NCI-H526 treated with DMSO at 0.1 percent for 48 hours (cell line): ENCODE measurements around the gene ST8SIA2.
"Not testable (repeated sequence)": the region's sequence is repeated elsewhere in the genome, so short reads cannot be mapped to it uniquely, and the experiment has no call there.

Experiments used
- DNase-seq: peaks from one replicate; lab custom pipeline; 2025; lab: John Stamatoyannopoulos, UW

Gene ST8SIA2

DNA sequence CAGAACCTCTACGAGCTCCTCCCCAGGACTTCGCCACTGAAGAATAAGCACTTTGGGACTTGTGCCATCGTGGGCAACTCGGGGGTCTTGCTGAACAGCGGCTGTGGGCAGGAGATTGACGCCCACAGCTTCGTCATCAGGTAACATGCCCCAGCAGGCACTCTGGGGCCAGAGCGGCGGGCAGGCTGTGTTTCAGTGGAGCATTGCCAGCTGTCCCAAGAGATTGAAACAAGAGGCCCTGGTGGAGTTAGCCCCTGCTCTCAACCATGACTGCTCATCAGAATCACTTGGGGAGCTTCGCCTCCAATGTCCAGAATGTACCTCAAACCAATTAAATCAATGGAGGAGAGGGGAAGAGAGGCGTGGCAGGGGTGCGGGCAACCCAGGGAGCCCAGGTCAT, 44.8 kb downstream of the ST8SIA2 start:
- no peak for DNase-seq

DNA sequence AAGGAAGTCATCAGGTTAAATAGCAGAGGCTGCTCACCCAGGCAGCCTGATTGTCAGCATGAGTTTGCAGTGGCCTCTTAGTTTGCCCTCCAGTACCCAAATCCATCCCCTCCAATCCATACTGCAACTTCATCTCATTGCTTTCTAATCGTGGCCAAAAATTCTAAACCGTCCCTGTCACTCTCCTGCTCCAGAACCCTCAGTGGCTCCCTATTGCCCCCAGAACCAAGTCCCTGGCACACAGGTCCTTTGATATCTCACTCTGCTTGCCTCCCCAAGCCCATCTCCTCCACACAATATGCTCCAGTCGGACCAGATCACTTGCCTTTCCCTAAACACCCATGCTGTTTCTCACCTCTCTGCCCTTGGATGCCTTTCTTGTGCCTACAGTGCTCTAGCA, 49.7 kb downstream of the ST8SIA2 start:
- DNase-seq: no peak

DNA sequence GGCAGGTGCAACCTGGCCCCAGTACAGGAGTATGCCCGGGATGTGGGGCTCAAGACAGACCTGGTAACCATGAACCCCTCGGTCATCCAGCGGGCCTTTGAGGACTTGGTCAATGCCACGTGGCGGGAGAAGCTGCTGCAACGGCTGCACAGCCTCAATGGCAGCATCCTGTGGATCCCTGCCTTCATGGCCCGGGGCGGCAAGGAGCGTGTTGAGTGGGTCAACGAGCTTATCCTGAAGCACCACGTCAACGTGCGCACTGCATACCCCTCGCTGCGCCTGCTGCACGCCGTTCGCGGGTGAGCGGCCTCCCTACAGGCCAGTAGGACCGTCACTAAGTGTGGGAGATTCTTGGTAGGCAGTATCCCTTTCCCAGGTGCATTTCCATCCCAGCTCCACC, 51.0 kb downstream of the ST8SIA2 start:
- no peak for DNase-seq

DNA sequence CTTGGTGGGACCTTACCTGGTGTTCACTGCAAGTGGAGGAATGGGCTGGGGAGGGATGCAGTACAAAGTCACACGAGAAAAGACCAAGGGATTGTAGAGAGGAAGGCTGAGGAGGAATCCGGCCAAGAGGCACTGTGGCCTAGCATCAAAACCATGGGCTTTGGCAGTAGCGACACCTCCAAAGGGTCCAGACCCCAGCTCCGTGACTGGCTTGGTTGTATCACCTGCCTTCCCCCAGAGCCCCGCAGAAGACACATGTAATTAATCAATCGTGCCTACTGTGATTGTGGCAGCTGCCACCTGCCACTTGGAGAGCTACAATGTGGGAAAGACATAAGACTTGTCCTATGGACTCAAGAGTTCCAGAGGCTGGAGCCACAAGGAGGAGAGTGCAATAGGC, 54.7 kb downstream of the ST8SIA2 start:
- DNase-seq: no peak

DNA sequence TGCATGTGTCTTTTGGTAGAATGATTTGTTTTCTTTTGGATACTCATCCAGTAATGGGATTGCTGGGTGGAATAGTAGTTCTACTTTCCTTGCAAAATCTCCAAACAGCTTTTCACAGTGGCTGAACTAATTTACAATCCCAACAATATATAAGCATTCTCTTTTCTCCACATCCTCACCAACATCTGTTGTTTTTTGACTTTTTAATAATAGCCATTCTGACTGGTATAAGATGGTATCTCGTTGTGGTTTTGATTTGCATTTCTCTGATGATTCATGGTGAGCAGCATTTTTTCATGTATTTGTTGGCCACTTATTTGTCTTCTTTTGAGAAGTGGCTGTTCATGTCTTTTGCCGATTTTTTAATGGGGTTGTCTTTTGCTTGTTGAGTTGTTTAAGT, 55.8 kb downstream of the ST8SIA2 start:
- DNase-seq: no peak

DNA sequence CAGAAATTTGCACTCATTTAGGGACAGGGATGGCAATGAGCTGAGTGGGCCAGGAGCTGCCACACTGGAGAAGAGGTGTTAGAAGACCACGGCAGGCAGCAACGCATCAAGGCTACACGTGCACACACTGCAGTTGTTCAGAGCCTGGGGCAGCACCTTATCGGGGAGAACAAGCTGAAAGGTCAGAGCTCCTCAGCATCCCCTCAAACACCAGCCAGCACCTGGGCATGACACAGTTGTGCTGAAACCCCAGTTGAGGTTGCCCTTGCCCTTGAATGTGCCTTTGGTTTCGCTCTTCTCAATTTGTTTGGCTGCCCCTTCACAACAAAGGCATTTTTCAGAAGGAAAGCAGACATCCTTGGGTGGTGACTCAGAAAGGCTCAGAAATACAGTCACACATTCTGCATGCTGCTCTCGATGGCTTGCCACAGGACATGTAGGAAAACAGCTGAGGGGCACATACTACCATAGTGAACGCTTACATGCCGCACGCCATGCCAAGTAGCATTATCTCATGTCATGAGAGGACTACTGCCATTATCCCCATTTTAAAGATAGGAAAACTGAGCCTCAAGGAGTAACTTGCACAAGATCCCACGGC, 57.6 kb downstream of the ST8SIA2 start:
- no peak for DNase-seq

DNA sequence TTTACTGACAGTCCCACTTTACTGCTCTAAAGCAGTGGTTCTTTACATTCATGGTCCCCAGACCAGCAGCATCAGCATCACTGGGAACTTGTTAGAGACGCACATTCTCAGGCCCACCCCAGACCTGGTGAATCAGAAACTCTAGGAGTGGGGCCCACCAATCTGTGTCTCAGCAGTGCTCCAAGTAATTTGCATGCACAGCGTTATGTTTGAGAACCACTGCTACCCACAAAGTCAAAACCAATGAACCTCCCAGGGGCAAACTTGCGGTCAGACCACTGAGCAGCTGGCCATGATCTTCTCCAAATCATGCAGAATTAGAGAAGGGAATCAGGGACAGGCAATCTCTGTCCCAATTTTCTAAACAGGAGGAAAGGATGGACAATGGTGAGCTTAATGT, 58.5 kb downstream of the ST8SIA2 start:
- DNase-seq: no peak

DNA sequence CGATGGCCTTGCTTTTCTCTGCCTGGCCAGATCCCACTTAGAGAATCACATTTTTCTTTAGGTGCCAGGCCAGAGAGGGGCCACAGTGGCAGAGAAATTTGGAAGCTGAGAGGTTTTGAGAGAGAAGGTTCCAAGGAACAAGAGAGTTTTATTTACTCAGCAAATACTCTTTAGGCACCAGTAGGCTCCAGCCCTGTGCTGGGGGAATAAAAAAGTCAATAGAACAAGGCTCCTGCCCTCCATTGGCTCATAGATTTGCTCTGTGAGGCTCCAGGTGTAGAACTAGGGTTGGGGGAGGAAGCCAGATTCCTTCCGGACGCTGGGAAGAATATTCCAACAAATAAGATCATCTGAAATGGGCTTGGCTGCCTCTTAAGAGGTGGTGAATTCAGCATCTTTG, 59.9 kb downstream of the ST8SIA2 start:
- no peak for DNase-seq

DNA sequence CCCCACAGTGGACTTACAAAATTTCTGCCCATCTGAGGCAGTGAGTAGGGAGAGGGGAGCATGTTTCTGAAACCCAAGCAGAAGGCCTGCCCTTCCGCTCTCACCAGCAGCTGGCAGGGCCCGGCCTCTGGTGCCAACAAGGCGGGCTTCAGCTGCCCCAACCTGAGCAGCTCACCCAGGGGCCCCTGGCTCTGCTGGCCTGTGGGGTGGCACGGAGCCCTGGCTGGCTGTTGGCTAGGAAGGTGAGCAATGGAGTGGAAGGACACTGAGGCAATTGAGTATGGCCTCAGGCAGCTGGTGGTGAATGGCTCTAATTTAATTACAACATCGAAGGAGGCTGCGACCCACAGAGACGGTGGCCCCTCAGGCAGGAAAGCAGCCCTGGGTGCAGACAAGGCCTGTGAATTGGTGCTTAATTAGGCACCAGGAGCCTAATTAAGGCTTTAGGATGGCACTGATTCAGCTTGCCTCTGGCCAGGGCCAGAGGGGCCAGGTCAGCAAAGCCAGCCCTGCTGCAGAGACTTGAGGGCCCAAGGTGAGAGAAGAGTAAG, 60.9 kb downstream of the ST8SIA2 start:
- DNase-seq: no peak

DNA sequence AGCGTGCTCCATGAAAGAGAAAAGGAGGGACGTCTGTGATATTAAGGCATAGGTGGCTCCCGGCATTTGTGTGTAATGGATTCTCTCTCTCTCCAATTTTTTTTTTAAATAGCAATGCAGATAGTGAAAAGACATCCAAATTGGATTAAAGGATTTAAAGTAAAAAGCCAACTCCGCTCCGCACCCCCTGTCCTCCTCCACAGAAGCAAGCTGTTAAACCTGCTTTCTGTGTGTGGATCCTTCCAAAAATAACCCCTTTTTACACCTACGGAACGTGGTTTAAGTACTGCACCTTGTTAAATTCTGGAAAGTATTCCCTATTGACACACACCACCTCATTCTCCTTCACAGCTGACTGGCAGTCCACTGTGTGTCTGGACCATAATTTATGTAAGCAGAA, 61.6 kb downstream of the ST8SIA2 start:
- no peak for DNase-seq

DNA sequence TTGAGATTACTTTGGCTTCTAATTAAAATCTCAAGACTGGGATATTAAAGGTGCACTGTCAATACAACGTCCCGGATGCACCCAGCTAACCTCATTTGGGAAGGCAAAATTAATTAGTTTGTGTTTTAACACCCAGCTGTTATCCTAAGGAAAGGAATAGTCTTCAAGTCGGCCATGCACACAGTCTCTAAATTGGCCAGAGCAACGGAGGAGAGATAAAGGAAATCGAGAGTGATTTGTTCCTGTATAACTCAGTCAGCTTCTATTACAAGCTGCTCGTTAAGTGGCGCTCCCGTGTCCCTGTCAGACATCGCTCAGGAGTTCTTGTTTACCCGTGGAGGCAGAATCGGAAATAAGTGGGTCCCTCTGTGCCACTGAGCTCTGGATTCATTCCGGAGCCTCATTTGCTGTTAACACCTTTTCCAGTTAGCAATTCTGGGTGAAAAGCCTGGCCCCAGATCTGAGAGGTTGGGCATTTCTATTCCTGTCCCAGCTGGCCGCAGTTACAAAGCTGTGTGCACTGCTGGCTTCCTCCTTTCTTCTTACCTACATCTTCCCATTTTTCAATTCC, 63.9 kb downstream of the ST8SIA2 start:
- DNase-seq: no peak

DNA sequence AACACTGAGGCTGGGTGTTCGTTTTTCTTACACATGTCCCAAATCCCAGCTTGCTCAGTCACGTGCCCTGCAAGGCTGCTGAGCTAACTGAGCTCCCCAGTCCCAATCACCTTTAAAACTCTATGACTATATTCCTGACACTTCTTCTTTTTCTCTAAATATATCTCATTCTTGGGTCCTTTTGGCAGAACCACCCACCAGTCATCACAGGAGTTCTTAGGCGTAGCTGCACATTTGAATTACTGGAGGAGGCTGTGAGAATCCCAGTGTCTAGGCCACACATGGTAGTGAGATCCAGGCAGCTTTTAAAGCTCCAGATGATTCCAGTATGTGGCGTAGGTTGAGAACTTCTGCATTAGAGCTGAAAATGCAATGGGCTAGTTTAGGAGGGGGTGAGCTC, 66.3 kb downstream of the ST8SIA2 start:
- no peak for DNase-seq

DNA sequence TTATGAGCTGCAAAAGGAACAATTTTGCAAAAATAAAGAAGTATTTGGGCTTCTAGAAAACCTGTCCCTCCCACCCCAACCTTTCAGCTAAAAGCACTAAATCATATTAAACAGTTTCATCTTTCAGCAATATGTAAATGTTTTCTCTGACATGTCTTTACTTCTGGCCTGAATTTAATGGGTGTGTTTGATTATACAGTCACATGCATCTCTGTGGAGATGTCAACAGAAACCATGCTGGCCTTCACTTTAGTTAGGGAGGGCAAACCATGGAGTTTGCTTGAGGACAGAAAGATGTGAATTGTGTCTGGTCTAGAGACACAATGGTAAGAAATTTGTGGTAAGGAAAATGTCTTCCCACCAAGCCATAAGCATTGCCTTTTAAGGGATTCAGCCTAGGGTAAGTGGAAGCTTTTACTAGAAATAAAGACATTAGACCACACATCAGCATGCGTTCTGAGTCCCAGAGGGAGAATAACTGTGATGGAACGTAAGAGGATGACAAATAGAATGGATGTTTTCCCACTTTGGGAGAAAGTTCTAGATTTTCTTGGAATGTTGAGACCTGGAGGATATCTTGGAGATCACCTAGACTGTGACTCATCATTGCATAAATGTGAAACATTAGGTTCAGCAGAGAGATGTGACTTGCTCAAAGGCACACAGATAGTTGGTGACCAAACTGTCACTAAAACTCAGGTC, 68.9 kb downstream of the ST8SIA2 start:
- no peak for DNase-seq

DNA sequence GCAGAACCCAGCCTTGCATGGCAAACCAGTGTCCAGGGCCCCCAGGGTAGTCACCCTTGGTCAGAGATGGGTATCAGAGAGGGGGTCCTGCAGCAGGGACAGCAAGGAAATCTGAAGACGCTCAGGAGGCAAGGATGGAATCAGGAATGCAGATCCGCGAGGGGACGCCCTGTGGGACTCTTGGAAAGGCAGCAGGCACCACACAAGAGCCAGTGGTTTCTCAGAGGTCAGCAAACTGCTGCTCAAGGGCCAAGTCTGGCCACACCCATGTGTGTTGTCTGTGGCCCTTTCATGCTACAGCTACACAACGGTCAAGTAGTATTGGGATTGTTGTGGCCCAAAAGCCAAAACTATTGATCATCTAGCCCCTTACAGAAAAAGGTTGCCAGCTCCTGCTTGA, 69.7 kb downstream of the ST8SIA2 start:
- no peak for DNase-seq

DNA sequence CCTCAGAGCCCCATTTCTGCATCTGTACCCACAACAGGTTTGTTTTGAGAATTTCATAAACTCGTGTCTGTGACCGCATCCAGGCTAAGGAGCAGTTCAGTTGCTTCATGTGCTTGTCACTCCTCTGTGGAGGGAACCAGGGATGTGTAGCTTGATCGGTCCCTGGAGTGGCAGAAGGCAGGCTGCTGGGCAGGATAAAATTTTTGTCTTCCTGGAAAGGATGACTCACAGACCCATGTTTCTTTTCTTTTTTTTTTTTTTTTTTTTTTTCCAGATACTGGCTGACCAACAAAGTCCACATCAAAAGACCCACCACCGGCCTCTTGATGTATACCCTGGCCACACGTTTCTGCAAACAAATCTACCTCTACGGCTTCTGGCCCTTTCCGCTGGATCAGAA, 70.1 kb downstream of the ST8SIA2 start:
- DNase-seq: no peak

DNA sequence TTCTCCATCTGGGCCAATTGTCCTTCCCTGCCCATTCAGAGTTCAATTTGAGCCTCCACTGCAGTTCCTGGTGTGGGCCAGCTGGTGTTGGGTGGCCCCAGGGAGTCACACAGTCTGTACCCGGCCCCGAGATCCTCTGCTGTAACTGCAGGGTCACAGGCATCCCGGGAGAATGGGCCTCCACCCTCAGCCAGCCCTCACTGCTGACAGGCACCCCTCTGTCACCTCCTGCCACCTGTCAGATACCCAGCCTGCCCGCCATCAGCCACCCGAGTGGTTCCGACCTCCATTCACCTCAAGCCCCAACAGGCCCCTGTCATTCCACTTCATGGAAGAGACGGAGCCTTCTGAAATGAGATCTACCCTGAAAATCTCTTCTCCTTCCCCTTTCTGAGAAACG, 73.2 kb downstream of the ST8SIA2 start:
- DNase-seq: no peak

DNA sequence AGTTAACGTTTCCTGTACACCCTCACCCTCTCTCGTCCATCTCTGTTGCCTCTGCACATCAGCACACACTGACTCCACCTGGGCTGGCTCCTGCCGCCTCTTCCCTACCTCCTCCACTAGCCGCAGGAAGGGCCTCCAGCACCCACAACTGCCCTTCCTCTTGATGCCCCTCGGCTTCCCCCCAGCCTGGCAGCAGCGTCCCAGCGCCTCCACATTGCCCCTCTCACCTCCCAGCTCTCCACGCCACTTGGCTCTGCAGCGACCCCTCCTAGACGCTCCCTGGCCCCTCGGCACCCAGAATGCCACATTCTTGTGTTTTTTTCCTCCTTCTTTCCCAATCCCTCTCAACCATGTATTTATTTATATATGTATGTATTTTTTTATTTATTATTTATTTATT, 73.6 kb downstream of the ST8SIA2 start:
- no peak for DNase-seq

DNA sequence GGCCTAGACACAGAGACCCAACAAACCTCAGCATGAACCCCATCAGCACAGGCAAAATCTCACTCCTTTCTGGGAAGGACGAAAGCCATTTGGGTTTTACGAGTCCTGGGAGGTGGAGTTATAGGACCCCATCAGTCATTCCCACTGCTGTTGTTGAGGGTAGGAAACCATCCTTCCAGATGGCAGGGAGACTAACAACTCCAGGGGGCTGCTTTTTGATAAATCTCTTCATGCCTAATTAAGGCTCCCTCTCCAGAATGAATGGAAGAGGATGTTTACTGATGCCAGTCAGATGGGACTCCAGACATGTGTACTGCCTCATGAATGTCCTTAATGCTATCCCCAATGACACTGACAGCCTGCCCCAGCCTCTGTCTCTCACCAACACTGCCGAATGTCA, 75.3 kb downstream of the ST8SIA2 start:
- no peak for DNase-seq

DNA sequence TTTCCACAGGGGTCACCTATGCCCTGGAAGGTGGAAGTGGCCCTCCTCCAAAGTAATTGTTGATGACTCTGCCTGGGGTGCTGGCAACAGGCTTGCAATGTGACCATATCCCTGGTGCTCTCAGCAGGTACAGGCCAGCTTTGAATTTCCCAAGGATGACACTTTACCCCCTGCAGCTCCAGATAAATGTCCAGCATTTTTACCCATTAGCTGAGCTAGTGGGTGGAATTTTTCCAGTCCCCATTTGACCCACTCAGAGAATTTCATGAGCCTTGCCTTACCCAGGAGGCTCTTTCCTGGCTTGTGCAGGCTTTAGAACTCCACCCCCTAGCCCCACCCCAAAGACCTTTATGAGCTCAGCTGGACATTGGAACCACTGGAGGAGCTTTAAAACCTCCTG, 77.6 kb downstream of the ST8SIA2 start:
- DNase-seq: no peak

DNA sequence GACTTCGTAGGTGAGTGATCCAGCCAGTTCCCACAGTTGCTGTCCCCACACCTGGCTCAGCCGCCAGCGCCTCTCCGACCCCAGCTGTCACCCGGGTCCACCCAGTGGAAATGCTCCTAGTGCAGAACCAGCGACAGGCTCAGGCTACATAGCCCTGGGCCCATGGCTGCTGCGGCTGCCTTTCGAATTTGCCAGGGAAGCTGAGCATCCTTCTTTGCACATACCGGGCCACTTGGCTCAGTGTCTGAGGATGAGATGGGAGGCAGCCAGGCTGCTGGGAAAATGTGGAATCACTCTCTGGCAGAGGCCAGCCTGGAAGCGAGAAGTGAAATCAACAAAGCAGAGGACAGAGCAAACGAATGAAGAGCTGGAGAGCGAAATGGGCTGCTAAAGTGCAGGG, 80.1 kb downstream of the ST8SIA2 start:
- DNase-seq: no peak

DNA sequence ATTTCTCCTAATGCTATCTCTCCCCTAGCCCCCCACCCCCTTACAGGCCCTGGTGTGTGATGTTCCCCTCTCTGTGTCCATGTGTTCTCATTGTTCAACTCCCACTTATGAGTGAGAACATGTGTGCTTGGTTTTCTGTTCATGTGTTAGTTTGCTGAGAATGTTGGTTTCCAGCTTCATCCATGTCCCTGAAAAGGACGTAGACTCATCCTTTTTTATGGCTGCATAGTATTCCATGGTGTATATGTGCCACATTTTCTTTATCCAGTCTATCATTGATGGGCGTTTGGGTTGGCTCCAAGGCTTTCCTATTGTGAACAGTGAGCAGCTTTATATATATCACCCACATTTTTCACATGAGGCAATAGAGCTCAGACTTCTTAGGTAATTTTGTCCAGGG, 86.0 kb downstream of the ST8SIA2 start:
- not testable (repeated sequence) for DNase-seq

DNA sequence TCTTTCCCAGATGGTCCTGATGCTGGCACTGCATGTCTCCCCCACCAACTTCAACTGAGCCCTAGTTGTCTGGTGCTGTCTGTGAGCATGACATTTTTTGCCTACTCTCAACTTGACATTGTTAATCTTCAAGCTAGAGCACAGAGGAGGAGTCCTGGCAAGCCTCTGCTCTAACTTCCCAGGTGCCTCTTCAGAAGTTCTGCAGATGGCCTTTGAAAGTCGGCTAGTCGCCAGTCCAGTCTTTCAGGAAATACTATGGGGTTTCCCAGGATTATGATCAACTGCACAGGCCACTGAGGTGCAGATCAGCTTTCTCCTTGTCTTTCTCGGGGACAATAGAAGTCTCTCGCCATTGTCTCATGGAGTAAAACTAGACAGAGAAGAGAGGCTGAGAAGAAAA, 86.7 kb downstream of the ST8SIA2 start:
- no peak for DNase-seq

DNA sequence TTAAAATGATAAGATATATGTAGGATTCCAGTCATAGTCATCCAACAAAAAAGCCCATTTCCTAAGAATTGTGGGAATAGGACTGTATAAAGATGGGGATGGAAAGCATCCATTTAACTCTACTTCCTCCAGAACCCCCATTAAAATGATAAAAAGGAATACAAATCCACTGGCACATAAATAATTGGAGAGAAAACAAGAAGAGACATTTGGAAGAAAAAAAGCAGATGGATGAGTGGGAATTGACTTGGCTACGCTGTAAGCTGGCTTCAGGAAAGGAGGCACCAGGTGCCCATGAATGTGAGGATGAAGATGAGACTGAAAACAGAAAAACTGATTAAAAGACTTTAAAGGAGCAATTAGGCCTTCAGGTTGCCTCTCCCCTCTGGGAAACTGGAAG, 91.8 kb downstream of the ST8SIA2 start:
- no peak for DNase-seq
